Measurements from ENCODE around the gene ACSS1. TPM values are rescaled to one million over a fixed set of nuclear protein-coding genes. Genes with fewer than 3 reads are reported as not detected.
A peak's percentile ranks its signal among the peaks of the same experiment; 100 is the strongest.

The ACSS1 gene
- total and polyA plus RNA-seq, 4 donors = 15.8 to 38.9 (median 26.9) TPM

GRCh38 chr20:25061821-25062530 is 4.0 kb upstream of the ACSS1 start:
- H3K36me3 ChIP-seq (ENCODE audit: control insufficient read depth in 4 of 4, insufficient read depth in 4 of 4, low read length in 4 of 4) = no peaks in the 10 kb centered on the region
- H3K9ac ChIP-seq (ENCODE audit: insufficient read depth in 1 of 2, low read length in 2 of 2) = no peak overlapping the region
- no peak for ATAC-seq (ENCODE audit: insufficient read depth, low FRiP score)
- WGBS, 2 donors = 90 to 92% methylated on average over 15 of the region's 15 CpGs
- peaks cover 0 to 13% (median 0%) of the 10 kb centered on the region in 5 donors for H3K4me1 ChIP-seq (ENCODE audit: control insufficient read depth in 5 of 5, insufficient read depth in 5 of 5, low read length in 5 of 5)
- H3K9me3 ChIP-seq (ENCODE audit: control insufficient read depth in 4 of 4, insufficient read depth in 3 of 4, low read length in 3 of 4) = no peaks in the 10 kb centered on the region
- no peak overlapping the region for H3K4me3 ChIP-seq
- DNase-seq = peak in 1 of 3 donors; percentile 2
- no peak for TF ChIP-seq CTCF (IDR thresholded peaks at IDR 0.05; ENCODE audit: control extremely low read depth, extremely low read depth)
- no peak overlapping the region for H3K27ac ChIP-seq (ENCODE audit: low read depth in 1 of 2, low read length in 1 of 2)
- peaks cover 0 to 2% (median 0%) of the 10 kb centered on the region in 3 donors for H3K27me3 ChIP-seq (ENCODE audit: control insufficient read depth in 3 of 3, insufficient read depth in 3 of 3, low read length in 2 of 3)

- Histone ChIP-seq H3K27ac (ENCODE audit: low read depth in 1 of 2, low read length in 1 of 2) (no peak overlapping the region), H3K4me3 (no peak overlapping the region), H3K36me3 (ENCODE audit: control insufficient read depth in 4 of 4, insufficient read depth in 4 of 4, low read length in 4 of 4) (no peaks in the 10 kb centered on the region), H3K9ac (ENCODE audit: insufficient read depth in 1 of 2, low read length in 2 of 2) (no peak overlapping the region), H3K4me1 (ENCODE audit: control insufficient read depth in 5 of 5, insufficient read depth in 5 of 5, low read length in 5 of 5) (peaks cover 0 to 20% (median 0%) of the 10 kb centered on the region in 5 donors), H3K27me3 (ENCODE audit: control insufficient read depth in 3 of 3, insufficient read depth in 3 of 3, low read length in 2 of 3) (peaks cover 0 to 2% (median 0%) of the 10 kb centered on the region in 3 donors), H3K9me3 (ENCODE audit: control insufficient read depth in 4 of 4, insufficient read depth in 3 of 4, low read length in 3 of 4) (no peaks in the 10 kb centered on the region)
- ATAC-seq (ENCODE audit: insufficient read depth, low FRiP score) (no peak), DNase-seq (peak in 1 of 3 donors; percentile 11)
- no peak for TF ChIP-seq CTCF (IDR thresholded peaks at IDR 0.05; ENCODE audit: control extremely low read depth, extremely low read depth)
- 82 to 87% methylated on average over 7 of the region's 7 CpGs for WGBS, 2 donors
Observed at GRCh38 chr20:25061103-25061799, 3.3 kb upstream of the ACSS1 start.

GRCh38 chr20:25059866-25060465 is 2.0 kb upstream of the ACSS1 start:
- H3K27ac ChIP-seq (ENCODE audit: low read depth in 1 of 2, low read length in 1 of 2) = no peak overlapping the region
- H3K9ac ChIP-seq (ENCODE audit: insufficient read depth in 1 of 2, low read length in 2 of 2) = no peak overlapping the region
- DNase-seq (no peak), ATAC-seq (ENCODE audit: insufficient read depth, low FRiP score) (no peak)
- no peaks in the 10 kb centered on the region for H3K9me3 ChIP-seq (ENCODE audit: control insufficient read depth in 4 of 4, insufficient read depth in 3 of 4, low read length in 3 of 4)
- H3K4me1 ChIP-seq (ENCODE audit: control insufficient read depth in 5 of 5, insufficient read depth in 5 of 5, low read length in 5 of 5) = peaks cover 7 to 25% (median 12%) of the 10 kb centered on the region in 5 donors
- 89 to 92% methylated on average over 8 of the region's 8 CpGs for WGBS, 2 donors
- peaks cover 0 to 2% (median 0%) of the 10 kb centered on the region in 3 donors for H3K27me3 ChIP-seq (ENCODE audit: control insufficient read depth in 3 of 3, insufficient read depth in 3 of 3, low read length in 2 of 3)
- peaks cover 0 to 3% (median 0%) of the 10 kb centered on the region in 4 donors for H3K36me3 ChIP-seq (ENCODE audit: control insufficient read depth in 4 of 4, insufficient read depth in 4 of 4, low read length in 4 of 4)
- no peak for TF ChIP-seq CTCF (IDR thresholded peaks at IDR 0.05; ENCODE audit: control extremely low read depth, extremely low read depth)
- H3K4me3 ChIP-seq = no peak overlapping the region

All from lung (tissue), 12 donors.